H1 (cell line): ENCODE results near the gene UMOD. TPM values are rescaled to one million over a fixed set of nuclear protein-coding genes. Genes with fewer than 3 reads are reported as not detected.
A peak's percentile ranks its signal among the peaks of the same experiment; 100 is the strongest.

Source experiments
- CTCF ChIA-PET: fragments of 300-600 bp; sonication (Branson Sonifier 250); formaldehyde crosslinking; loops from one replicate; lab custom pipeline; 2021; ENCODE audit not compliant: partially characterized antibody; lab: Charles Lee
- POLR2A ChIA-PET: fragments of 300-600 bp; sonication (Branson Sonifier 250); formaldehyde crosslinking; loops from one replicate; lab custom pipeline; 2021; ENCODE audit warnings: inconsistent platforms; ENCODE audit not compliant: partially characterized antibody; lab: Charles Lee
- DNase-seq, 2 experiments: peaks; one replicate each; pipeline versions ENCODE4 v3.0.0 to v3.0.0-alpha.2; 2010 to 2022; ENCODE audit warnings: low spot score in 2 of 2, low read depth in 1 of 2, mixed read lengths in 1 of 2
- FAIRE-seq: peaks from 2 replicates; lab custom pipeline; 2011; peaks lifted over from hg19 to GRCh38; lab: Jason Lieb, UNC
- H2AFZ ChIP-seq: 2 replicates; pipeline ENCODE4 v1.8.1; 2012; ENCODE audit warnings: low read length, inconsistent platforms
- H2AK5ac ChIP-seq: 2 replicates; pipeline ENCODE4 v1.6.1; 2013; ENCODE audit warnings: low read depth, low read length
- H2BK120ac ChIP-seq: replicated peaks from 2 replicates; pipeline ENCODE3; 2013; ENCODE audit warnings: low read depth, low read length, inconsistent platforms
- H2BK12ac ChIP-seq: 2 replicates; pipeline ENCODE4 v1.6.1; 2013; ENCODE audit warnings: low read depth, low read length
- H2BK15ac ChIP-seq: 2 replicates; pipeline ENCODE4 v1.6.1; 2013; ENCODE audit warnings: low read length
- H2BK20ac ChIP-seq: 2 replicates; pipeline ENCODE4 v1.6.1; 2013; ENCODE audit warnings: low read length
- H2BK5ac ChIP-seq: 2 replicates; pipeline ENCODE4 v1.6.1; 2013; ENCODE audit warnings: low read depth, low read length
- H3K14ac ChIP-seq: 2 replicates; pipeline ENCODE4 v1.6.1; 2013; ENCODE audit warnings: inconsistent platforms; ENCODE audit not compliant: insufficient read length
- H3K18ac ChIP-seq: 2 replicates; pipeline ENCODE4 v1.6.1; 2013; ENCODE audit warnings: low read length; ENCODE audit errors: extremely low read depth
- H3K23ac ChIP-seq: 2 replicates; pipeline ENCODE4 v1.6.1; 2013; ENCODE audit warnings: inconsistent platforms; ENCODE audit not compliant: insufficient read length
- H3K23me2 ChIP-seq: 2 replicates; pipeline ENCODE4 v1.6.1; 2013; ENCODE audit warnings: low read depth, low read length
- H3K27ac ChIP-seq: 2 replicates; pipeline ENCODE4 v1.6.1; 2011; ENCODE audit warnings: low read depth, low read length, inconsistent platforms
- H3K27me3 ChIP-seq, 4 experiments: replicated peaks in 1 of 4; 1 replicate in 1 of 4; 2 replicates in 3 of 4; pipeline versions ENCODE4 v1.6.1 to v1.8.1; 2011 to 2013; ENCODE audit warnings: low read length in 3 of 4, mild to moderate bottlenecking in 3 of 4, inconsistent platforms in 2 of 4, mixed read lengths in 2 of 4, moderate library complexity in 1 of 4; ENCODE audit not compliant: control insufficient read depth in 3 of 4, insufficient read depth in 3 of 4; ENCODE audit errors: extremely low read depth in 1 of 4
- H3K36me3 ChIP-seq, 4 experiments: 2 replicates each; pipeline versions ENCODE4 v1.6.1 to v1.8.1; 2011 to 2013; ENCODE audit warnings: mild to moderate bottlenecking in 4 of 4, low read length in 3 of 4, moderate library complexity in 2 of 4, control low read depth in 1 of 4, inconsistent platforms in 1 of 4; ENCODE audit not compliant: insufficient read depth in 4 of 4, control insufficient read depth in 2 of 4
- H3K4ac ChIP-seq: replicated peaks from 2 replicates; pipeline ENCODE3; 2013; ENCODE audit warnings: low read length, low read depth, mixed read lengths, inconsistent platforms; ENCODE audit not compliant: insufficient read length
- H3K4me1 ChIP-seq, 4 experiments: replicated peaks in 1 of 4; 1 replicate in 1 of 4; 2 replicates in 3 of 4; pipeline versions ENCODE4 v1.6.1 to v1.8.1; 2011 to 2013; ENCODE audit warnings: low read length in 3 of 4, inconsistent platforms in 2 of 4, mixed read lengths in 1 of 4; ENCODE audit not compliant: insufficient read depth in 4 of 4, control insufficient read depth in 3 of 4
- H3K4me2 ChIP-seq, 2 experiments: 2 replicates each; pipeline versions ENCODE4 v1.6.1 to v1.8.1; 2011 to 2013; ENCODE audit warnings: low read depth in 2 of 2, low read length in 2 of 2, control low read depth in 1 of 2, inconsistent platforms in 1 of 2, mild to moderate bottlenecking in 1 of 2; ENCODE audit not compliant: insufficient read depth in 1 of 2
- H3K4me3 ChIP-seq, 4 experiments: fragments of 200-600, 300-600 bp in 1 of 4; sonication (generic), shearing (Covaris generic), sonication (Bioruptor Twin) in 1 of 4; 2 replicates each; pipeline versions ENCODE4 v1.5.1 to v1.8.1; 2011 to 2016; ENCODE audit warnings: low read length in 4 of 4, low read depth in 3 of 4, control low read depth in 2 of 4, inconsistent platforms in 2 of 4, mild to moderate bottlenecking in 2 of 4, mixed read lengths in 1 of 4, moderate library complexity in 1 of 4; ENCODE audit not compliant: insufficient read depth in 2 of 4; ENCODE audit errors: extremely low read depth in 1 of 4
- H3K56ac ChIP-seq: replicated peaks from 2 replicates; pipeline ENCODE3; 2013; ENCODE audit warnings: low read depth, mild to moderate bottlenecking, mixed read lengths, low read length, inconsistent platforms; ENCODE audit not compliant: insufficient read length
- H3K79me1 ChIP-seq: 2 replicates; pipeline ENCODE4 v1.6.1; 2013; ENCODE audit warnings: low read depth, low read length, control low read depth
- H3K79me2 ChIP-seq, 2 experiments: 2 replicates each; pipeline versions ENCODE4 v1.6.1 to v1.8.1; 2012 to 2013; ENCODE audit warnings: low read length in 2 of 2, mild to moderate bottlenecking in 2 of 2, inconsistent platforms in 1 of 2; ENCODE audit not compliant: insufficient read depth in 2 of 2, control insufficient read depth in 1 of 2
- H3K9ac ChIP-seq, 4 experiments: replicated peaks in 1 of 4; 1 replicate in 1 of 4; 2 replicates in 3 of 4; pipeline versions ENCODE4 v1.6.1 to v1.8.1; 2011 to 2013; ENCODE audit warnings: low read depth in 3 of 4, low read length in 3 of 4, control low read depth in 2 of 4, mild to moderate bottlenecking in 2 of 4, moderate library complexity in 2 of 4, inconsistent platforms in 1 of 4; ENCODE audit errors: extremely low read depth in 1 of 4
- H3K9me3 ChIP-seq, 2 experiments: 2 replicates each; pipeline versions ENCODE4 v1.6.1 to v1.8.1; 2012 to 2013; ENCODE audit warnings: mild to moderate bottlenecking in 2 of 2, moderate library complexity in 2 of 2, control low read depth in 1 of 2, inconsistent platforms in 1 of 2, low read depth in 1 of 2, low read length in 1 of 2, mixed read lengths in 1 of 2; ENCODE audit not compliant: insufficient read depth in 2 of 2
- H4K20me1 ChIP-seq, 2 experiments: replicated peaks in 1 of 2; 2 replicates each; pipeline versions ENCODE3 to v1.8.1; 2011 to 2013; ENCODE audit warnings: inconsistent platforms in 2 of 2, low read length in 2 of 2, mild to moderate bottlenecking in 1 of 2; ENCODE audit not compliant: insufficient read depth in 2 of 2, control insufficient read depth in 1 of 2
- H4K5ac ChIP-seq: 2 replicates; pipeline ENCODE4 v1.6.1; 2013; ENCODE audit warnings: low read length, low read depth, mixed read lengths, inconsistent platforms; ENCODE audit not compliant: insufficient read length
- H4K8ac ChIP-seq: 2 replicates; pipeline ENCODE4 v1.8.0; 2013; ENCODE audit warnings: mild to moderate bottlenecking, moderate library complexity, low read length, inconsistent platforms; ENCODE audit not compliant: insufficient read depth; ENCODE audit errors: extremely low read depth
- H4K91ac ChIP-seq: replicated peaks from 2 replicates; pipeline ENCODE3; 2013; ENCODE audit warnings: low read length, mixed read lengths, inconsistent platforms; ENCODE audit not compliant: insufficient read length
- WGBS, 2 experiments: shearing (Covaris generic) in 1 of 2; methylation state at CpG; one replicate each; pipeline versions ENCODE4 v1.1.6 to v1.1.7; 2013 to 2015; ENCODE audit warnings: low lambda C conversion rate in 2 of 2, mixed read lengths in 2 of 2, inconsistent platforms in 1 of 2, low coverage in 1 of 2, missing lambda C conversion rate in 1 of 2; ENCODE audit not compliant: insufficient replicate concordance in 2 of 2, insufficient coverage in 1 of 2, insufficient read length in 1 of 2; ENCODE audit errors: extremely low coverage in 1 of 2, missing lambda C conversion rate in 1 of 2; 5-methylcytosine and 5-hydroxymethylcytosine counted together
- polyA plus RNA-seq, 7 experiments: library from polyadenylated mRNA; depleted of rRNA in 3 of 7; stranded (reverse) in 5 of 7; unstranded in 2 of 7; fragments of >200 nt in 5 of 7; fragments of 200-250 nt in 2 of 7; gene quantifications; 1 replicate in 5 of 7; 2 replicates in 1 of 7; 4 replicates in 1 of 7; pipeline versions ENCODE4 v1.2.1 to v1.2.3, GENCODE V29; 2011 to 2013; ENCODE audit warnings: missing spikeins in 2 of 7, mixed read lengths in 2 of 7
- total RNA-seq: library from RNA; stranded (reverse); fragmentation: NEBNext Ultra II Directional; extraction: Animal tissue kit (Norgen Biotek cat#: 25700); gene quantifications from 2 replicates; pipeline ENCODE4 v1.2.1, GENCODE V29; 2021
- TF ChIP-seq, protein P1 (sequence below): IDR thresholded peaks from 2 replicates; pipeline ENCODE4 v1.6.1; 2012; ENCODE audit warnings: inconsistent platforms

UMOD gene
- total and polyA plus RNA-seq, 2 of the 8 experiments (the other 6 are each of a cell fraction or from before 2014, with no cell fraction given) = not detected

DNA sequence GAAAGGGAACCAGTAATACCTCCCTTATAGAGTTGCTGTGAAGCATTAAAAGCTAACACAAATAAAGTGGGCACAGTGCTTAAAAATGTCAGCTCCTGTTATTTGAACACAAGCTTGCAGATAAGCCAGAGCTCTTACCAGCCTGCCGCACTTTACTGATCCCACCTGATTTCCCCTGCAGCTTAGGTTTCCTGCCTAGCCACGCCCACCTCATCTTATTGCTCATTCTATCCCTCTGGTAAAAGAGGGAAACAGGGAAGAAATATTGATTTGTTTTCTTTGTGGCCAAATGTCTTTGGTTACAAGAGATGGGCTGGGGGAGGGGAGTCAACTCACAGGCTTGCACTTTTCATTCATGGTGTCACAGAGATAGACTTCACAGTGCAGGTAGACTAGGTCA lies 15.6 kb downstream of the UMOD start:
- H4K8ac ChIP-seq = no peak overlapping the region
- H3K79me2 ChIP-seq = no peaks in the 10 kb centered on the region
- H4K5ac ChIP-seq = no peak overlapping the region
- no peak overlapping the region for H3K4ac ChIP-seq
- FAIRE-seq (no peak), DNase-seq (no peak)
- no peak overlapping the region for H3K23ac ChIP-seq
- H3K23me2 ChIP-seq = no peaks in the 10 kb centered on the region
- H3K4me2 ChIP-seq = no peak overlapping the region
- H4K91ac ChIP-seq = no peak overlapping the region
- H3K4me3 ChIP-seq = no peak overlapping the region
- H2BK12ac ChIP-seq = no peak overlapping the region
- no peak overlapping the region for H2AK5ac ChIP-seq
- H4K20me1 ChIP-seq = no peaks in the 10 kb centered on the region
- H3K18ac ChIP-seq = no peak overlapping the region
- H3K56ac ChIP-seq = no peak overlapping the region
- H3K27me3 ChIP-seq = no peaks in the 10 kb centered on the region
- peak overlapping the region; percentile 19; the same call in 1 of the 2 replicates for H2AFZ ChIP-seq
- TF ChIP-seq, protein P1, sequence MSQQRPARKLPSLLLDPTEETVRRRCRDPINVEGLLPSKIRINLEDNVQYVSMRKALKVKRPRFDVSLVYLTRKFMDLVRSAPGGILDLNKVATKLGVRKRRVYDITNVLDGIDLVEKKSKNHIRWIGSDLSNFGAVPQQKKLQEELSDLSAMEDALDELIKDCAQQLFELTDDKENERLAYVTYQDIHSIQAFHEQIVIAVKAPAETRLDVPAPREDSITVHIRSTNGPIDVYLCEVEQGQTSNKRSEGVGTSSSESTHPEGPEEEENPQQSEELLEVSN = no peak
- WGBS, 2 experiments = 81% methylated on average over 2 of the region's 2 CpGs; no CpG with 5 or more reads in 1 of the 2 experiments
- ChIA-PET POLR2A (no interaction called here), CTCF (interaction anchor here (1.0 to 7.5 kb wide), 6 partner anchors 11 to 438 kb away, joined by 3 to 47 read pairs (median 6); no protein-coding TSS in a partner anchor)
- H3K14ac ChIP-seq = no peak overlapping the region
- no peak overlapping the region for H2BK20ac ChIP-seq
- no peak overlapping the region for H3K9ac ChIP-seq
- H3K4me1 ChIP-seq = peaks cover 0 to 2% (median 0%) of the 10 kb centered on the region in 4 experiments; a peak in 2 of 7 replicates
- no peaks in the 10 kb centered on the region for H3K36me3 ChIP-seq
- H2BK120ac ChIP-seq = no peak overlapping the region
- no peaks in the 10 kb centered on the region for H3K79me1 ChIP-seq
- no peak overlapping the region for H2BK15ac ChIP-seq
- no peak overlapping the region for H2BK5ac ChIP-seq
- no peaks in the 10 kb centered on the region for H3K9me3 ChIP-seq
- H3K27ac ChIP-seq = no peak overlapping the region
